H9 (cell line): ENCODE measurements around the gene AREG. TPM values are rescaled to one million over a fixed set of nuclear protein-coding genes. Genes with fewer than 3 reads are reported as not detected.

Source experiments
- DNase-seq: peaks from one replicate; pipeline ENCODE4 v3.0.0-alpha.2; 2017
- H2AFZ ChIP-seq: one replicate; pipeline ENCODE4 v1.6.1; 2013; ENCODE audit warnings: mild to moderate bottlenecking, low read length, control low read depth, moderate library complexity
- H2AK5ac ChIP-seq: 2 replicates; pipeline ENCODE4 v1.6.1; 2013; ENCODE audit warnings: low read length, control low read depth, mixed read lengths; ENCODE audit not compliant: insufficient read length
- H2BK120ac ChIP-seq: one replicate; pipeline ENCODE4 v1.6.1; 2013; ENCODE audit warnings: low read depth, mild to moderate bottlenecking, low read length, control low read depth, inconsistent platforms; ENCODE audit not compliant: poor library complexity, severe bottlenecking
- H2BK12ac ChIP-seq: 2 replicates; pipeline ENCODE4 v1.6.1; 2013; ENCODE audit warnings: low read length, control low read depth, mixed read lengths, low read depth; ENCODE audit not compliant: insufficient read length
- H2BK15ac ChIP-seq: 2 replicates; pipeline ENCODE4 v1.6.1; 2013; ENCODE audit warnings: low read depth, low read length, control low read depth
- H2BK20ac ChIP-seq: one replicate; pipeline ENCODE4 v1.6.1; 2013; ENCODE audit warnings: low read depth, mild to moderate bottlenecking, low read length, control low read depth, inconsistent platforms; ENCODE audit not compliant: poor library complexity, severe bottlenecking
- H2BK5ac ChIP-seq: 2 replicates; pipeline ENCODE4 v1.6.1; 2013; ENCODE audit warnings: low read length, control low read depth, mixed read lengths; ENCODE audit not compliant: insufficient read length
- H3K14ac ChIP-seq: 2 replicates; pipeline ENCODE4 v1.6.1; 2013; ENCODE audit warnings: low read length, control low read depth; ENCODE audit not compliant: insufficient read depth
- H3K18ac ChIP-seq: 2 replicates; pipeline ENCODE4 v1.6.1; 2013; ENCODE audit warnings: low read depth, mild to moderate bottlenecking, mixed read lengths, low read length, control low read depth; ENCODE audit not compliant: insufficient read length
- H3K23ac ChIP-seq: 2 replicates; pipeline ENCODE4 v1.6.1; 2013; ENCODE audit warnings: low read length, control low read depth, mixed read lengths, low read depth; ENCODE audit not compliant: insufficient read length
- H3K23me2 ChIP-seq: 2 replicates; pipeline ENCODE4 v1.6.1; 2013; ENCODE audit warnings: low read depth, mild to moderate bottlenecking, mixed read lengths, low read length, control low read depth; ENCODE audit not compliant: insufficient read length, poor library complexity, severe bottlenecking
- H3K27ac ChIP-seq: 2 replicates; pipeline ENCODE4 v1.5.1; 2013; ENCODE audit warnings: low read length, control low read depth, mixed read lengths, low read depth; ENCODE audit not compliant: insufficient read length
- H3K27me3 ChIP-seq: 2 replicates; pipeline ENCODE4 v1.6.1; 2013; ENCODE audit warnings: low read length, control low read depth, inconsistent platforms; ENCODE audit not compliant: insufficient read depth
- H3K4ac ChIP-seq: 2 replicates; pipeline ENCODE4 v1.6.1; 2013; ENCODE audit warnings: low read depth, mild to moderate bottlenecking, control low read depth, inconsistent platforms, low read length, moderate library complexity
- H3K4me1 ChIP-seq: 2 replicates; pipeline ENCODE4 v1.6.1; 2013; ENCODE audit warnings: low read length, control low read depth, inconsistent platforms; ENCODE audit not compliant: insufficient read depth
- H3K4me2 ChIP-seq: 2 replicates; pipeline ENCODE4 v1.6.1; 2013; ENCODE audit warnings: low read length, control low read depth, mixed read lengths; ENCODE audit not compliant: insufficient read length, insufficient read depth
- H3K56ac ChIP-seq: 2 replicates; pipeline ENCODE4 v1.6.1; 2013; ENCODE audit warnings: low read depth, mild to moderate bottlenecking, mixed read lengths, low read length, control low read depth; ENCODE audit not compliant: insufficient read length
- H3K79me1 ChIP-seq: 2 replicates; pipeline ENCODE4 v1.6.1; 2013; ENCODE audit warnings: low read depth, mild to moderate bottlenecking, moderate library complexity, low read length, control low read depth, inconsistent platforms; ENCODE audit not compliant: insufficient read depth, poor library complexity, severe bottlenecking
- H3K79me2 ChIP-seq: 2 replicates; pipeline ENCODE4 v1.6.1; 2013; ENCODE audit warnings: low read length, control low read depth, inconsistent platforms; ENCODE audit not compliant: insufficient read depth
- H3K9ac ChIP-seq: 2 replicates; pipeline ENCODE4 v1.6.1; 2013; ENCODE audit warnings: low read length, control low read depth, mixed read lengths; ENCODE audit not compliant: insufficient read length; ENCODE audit errors: extremely low read depth
- H3K9me3 ChIP-seq: one replicate; pipeline ENCODE4 v1.6.1; 2013; ENCODE audit warnings: low read depth, low read length, inconsistent platforms; ENCODE audit not compliant: control insufficient read depth
- H3T11ph ChIP-seq: one replicate; pipeline ENCODE4 v1.6.1; 2013; ENCODE audit warnings: mild to moderate bottlenecking, low read length, control low read depth, inconsistent platforms
- H4K20me1 ChIP-seq: one replicate; pipeline ENCODE4 v1.6.1; 2013; ENCODE audit not compliant: control insufficient read depth, insufficient read length, insufficient read depth
- H4K5ac ChIP-seq: 2 replicates; pipeline ENCODE4 v1.6.1; 2013; ENCODE audit warnings: low read depth, mild to moderate bottlenecking, mixed read lengths, low read length, control low read depth; ENCODE audit not compliant: insufficient read length
- H4K8ac ChIP-seq: replicated peaks from 2 replicates; pipeline ENCODE4 v1.6.1; 2013; ENCODE audit warnings: low read length, control low read depth, mixed read lengths, low read depth; ENCODE audit not compliant: insufficient read length
- H4K91ac ChIP-seq: 2 replicates; pipeline ENCODE4 v1.6.1; 2013; ENCODE audit warnings: low read depth, mild to moderate bottlenecking, moderate library complexity, mixed read lengths, low read length, control low read depth; ENCODE audit not compliant: insufficient read length
- H3K27ac Mint-ChIP-seq, 3 experiments: 2 replicates in 2 of 3; 3 replicates in 1 of 3; pipeline ENCODE4 v1.8.0; 2020 to 2021; ENCODE audit warnings: mixed read lengths in 3 of 3, mild to moderate bottlenecking in 1 of 3, moderate library complexity in 1 of 3
- H3K27me3 Mint-ChIP-seq: 2 replicates; pipeline ENCODE4 v1.8.0; 2021; ENCODE audit warnings: low read depth, mild to moderate bottlenecking, moderate library complexity, mixed read lengths
- H3K36me3 Mint-ChIP-seq, 3 experiments: 2 replicates in 2 of 3; 3 replicates in 1 of 3; pipeline ENCODE4 v1.8.0; 2020 to 2021; ENCODE audit warnings: low read depth in 3 of 3, mixed read lengths in 3 of 3; ENCODE audit not compliant: insufficient read depth in 1 of 3
- H3K4me1 Mint-ChIP-seq, 2 experiments: 2 replicates each; pipeline ENCODE4 v1.8.0; 2020; ENCODE audit warnings: mixed read lengths in 2 of 2
- H3K4me3 Mint-ChIP-seq, 2 experiments: 2 replicates in 1 of 2; 3 replicates in 1 of 2; pipeline ENCODE4 v1.8.0; 2020 to 2021; ENCODE audit warnings: mild to moderate bottlenecking in 2 of 2, mixed read lengths in 2 of 2, moderate library complexity in 1 of 2
- H3K9me3 Mint-ChIP-seq, 2 experiments: 2 replicates in 1 of 2; 3 replicates in 1 of 2; pipeline ENCODE4 v1.8.0; 2020; ENCODE audit warnings: mild to moderate bottlenecking in 2 of 2, mixed read lengths in 2 of 2, moderate library complexity in 1 of 2
- CTCF ChIP-seq: fragments of 200-600 bp; sonication (generic); conservative IDR thresholded peaks from 3 replicates; pipeline ENCODE4 v1.8.0; 2021; ENCODE audit warnings: antibody characterized with exemption, mild to moderate bottlenecking
- WGBS: extraction: QIAGEN DNeasy Blood & Tissue Kit; methylation state at CpG from one replicate; pipeline ENCODE4 v1.1.7; 2013; ENCODE audit warnings: missing lambda C conversion rate, low lambda C conversion rate, mixed read lengths; ENCODE audit not compliant: insufficient read length; ENCODE audit errors: extremely low coverage; 5-methylcytosine and 5-hydroxymethylcytosine counted together
- total RNA-seq: library from RNA; stranded (reverse); gene quantifications from 2 replicates; pipeline ENCODE4 v1.2.1, GENCODE V29; 2021

AREG gene
- total RNA-seq, 1 experiment from 2014 or later = 0.28 TPM

GRCh38 chr4:74474345-74475090, 29.6 kb downstream of the AREG start:
- Mint-ChIP-seq H3K4me1 (peaks cover 2 to 5% of the 10 kb centered on the region in 2 experiments; a peak in 3 of 4 replicates), H3K27me3 (no peaks in the 10 kb centered on the region), H3K36me3 (no peaks in the 10 kb centered on the region), H3K4me3 (no peak overlapping the region), H3K27ac (no peak overlapping the region), H3K9me3 (no peaks in the 10 kb centered on the region)
- Histone ChIP-seq H3K56ac (no peak overlapping the region), H2AK5ac (no peak overlapping the region), H3K14ac (no peak overlapping the region), H3K27ac (no peak overlapping the region), H3K79me1 (no peaks in the 10 kb centered on the region), H2BK5ac (no peak overlapping the region), H2AFZ (no peak overlapping the region), H2BK20ac (no peak overlapping the region), H3K9me3 (no peaks in the 10 kb centered on the region), H3K4me2 (no peak overlapping the region), H3K79me2 (no peaks in the 10 kb centered on the region), H4K8ac (no peak overlapping the region), H3K4me1 (no peaks in the 10 kb centered on the region), H3T11ph (no peak overlapping the region), H3K18ac (no peak overlapping the region), H3K23ac (no peak overlapping the region), H3K23me2 (no peaks in the 10 kb centered on the region), H3K27me3 (no peaks in the 10 kb centered on the region), H3K9ac (no peak overlapping the region), H4K20me1 (no peaks in the 10 kb centered on the region), H2BK12ac (no peak overlapping the region), H3K4ac (no peak overlapping the region), H4K5ac (no peak overlapping the region), H2BK120ac (no peak overlapping the region), H4K91ac (no peak overlapping the region), H2BK15ac (no peak overlapping the region)
- no peak for TF ChIP-seq CTCF
- WGBS = no CpG with 5 or more reads among the region's 4 CpGs
- no peak for DNase-seq
